Measurements from ENCODE around the gene ZSWIM5.

GRCh38 chr1:45012639-45013278 is 193.6 kb downstream of the ZSWIM5 start:
- TF ChIP-seq CTCF (IDR thresholded peaks at IDR 0.05): no peak
- no peak for TF ChIP-seq POLR2AphosphoS5 (IDR thresholded peaks at IDR 0.05)

Measured in transverse colon (tissue), 4 donors.